SK-MEL-5 (cell line): ENCODE data around the gene SCN2A. TPM values are rescaled to one million over a fixed set of nuclear protein-coding genes. Genes with fewer than 3 reads are reported as not detected.

ENCODE experiments used
- DNase-seq: peaks from one replicate; pipeline ENCODE4 v3.0.0-alpha.2; 2016; ENCODE audit warnings: low read depth, low spot score
- in situ Hi-C: cut with HindIII; loops from 2 replicates; pipeline ENCODE4 v1.10.0; 2016; ENCODE audit warnings: low sequenced_read_pairs, high pct_unique_total_duplicates, low pct_unique_long_range_greater_than_20kb
- total RNA-seq: library from RNA; depleted of rRNA; stranded (reverse); fragments of >200 nt; shearing (Covaris generic); gene quantifications from 2 replicates; pipeline ENCODE4 v1.2.3, GENCODE V29; 2014; rRNA removed

Gene SCN2A
- total RNA-seq, 1 experiment from 2014 or later = not detected

GRCh38 chr2:165432234-165432966 is 193.2 kb downstream of the SCN2A start:
- DNase-seq = no peak
- in situ Hi-C loops = no loop called here

- no peak for DNase-seq
Observed at GRCh38 chr2:165434865-165435496, 195.8 kb downstream of the SCN2A start.

GRCh38 chr2:165435611-165436010 is 196.4 kb downstream of the SCN2A start:
- no peak for DNase-seq
- in situ Hi-C loops = no loop called here

More at GRCh38 chr2:165434865-165435496, 195.8 kb downstream of the SCN2A start:
- in situ Hi-C loops = no loop called here

- in situ Hi-C loops = no loop called here
- DNase-seq = no peak
Observed at GRCh38 chr2:165436559-165436958, 197.3 kb downstream of the SCN2A start.

GRCh38 chr2:165440367-165440766 is 201.2 kb downstream of the SCN2A start:
- in situ Hi-C loops = no loop called here
- peak; percentile 41 for DNase-seq

Other genes starting within 250 kb of the SCN2A start
- gene SCN3A, start 35.4 kb upstream of the SCN2A start, total RNA-seq = 0.03 TPM in 2 replicates
- gene CSRNP3, start 230.3 kb downstream of the SCN2A start, total RNA-seq = 0.32 and 0.45 TPM in 2 replicates